ENCODE measurements around the gene POFUT2.

The POFUT2 gene

GRCh38 chr21:45251635-45252447 is 35.9 kb downstream of the POFUT2 start:
- TF ChIP-seq NFIC (IDR thresholded peaks at IDR 0.05) (no peak), EP300 (IDR thresholded peaks at IDR 0.05; ENCODE audit: borderline replicate concordance) (no peak), EGR1 (IDR thresholded peaks at IDR 0.05) (no peak), CEBPB (IDR thresholded peaks at IDR 0.05) (no peak)

- TF ChIP-seq RAD21 (IDR thresholded peaks at IDR 0.05; ENCODE audit: low read depth), result no peak
- no peak for TF ChIP-seq EGR1 (IDR thresholded peaks at IDR 0.05)
- TF ChIP-seq MAX (IDR thresholded peaks at IDR 0.05), result no peak
- TF ChIP-seq ZBTB7A (IDR thresholded peaks at IDR 0.05; ENCODE audit: low read depth), result no peak
These were observed 36.6 kb downstream of the POFUT2 start for GRCh38 chr21:45250914-45251634.

- no peak for TF ChIP-seq FOXM1 (IDR thresholded peaks at IDR 0.05; ENCODE audit: borderline replicate concordance, low read depth)
- TF ChIP-seq CEBPB (IDR thresholded peaks at IDR 0.05), result no peak
- no peak for TF ChIP-seq EP300 (IDR thresholded peaks at IDR 0.05; ENCODE audit: borderline replicate concordance)
- TF ChIP-seq TAF1 (IDR thresholded peaks at IDR 0.05; ENCODE audit: low read depth), result no peak
- no peak for TF ChIP-seq CREB1 (IDR thresholded peaks at IDR 0.05; ENCODE audit: low read depth)
- TF ChIP-seq NFIC (IDR thresholded peaks at IDR 0.05), result no peak
- TF ChIP-seq RAD21 (IDR thresholded peaks at IDR 0.05; ENCODE audit: low read depth), result no peak
These were observed 37.4 kb downstream of the POFUT2 start for GRCh38 chr21:45250272-45250671.

GRCh38 chr21:45249626-45250025 is 38.1 kb downstream of the POFUT2 start:
- TF ChIP-seq TAF1 (IDR thresholded peaks at IDR 0.05; ENCODE audit: low read depth) (no peak), MAX (IDR thresholded peaks at IDR 0.05) (no peak), EP300 (IDR thresholded peaks at IDR 0.05; ENCODE audit: borderline replicate concordance) (no peak), EGR1 (IDR thresholded peaks at IDR 0.05) (no peak), TCF12 (IDR thresholded peaks at IDR 0.05; ENCODE audit: low read depth) (no peak), YY1 (IDR thresholded peaks at IDR 0.05; ENCODE audit: low read depth) (no peak), REST (IDR thresholded peaks at IDR 0.05; ENCODE audit: low read depth) (no peak), USF1 (IDR thresholded peaks at IDR 0.05) (no peak)

GRCh38 chr21:45248893-45249381 is 38.8 kb downstream of the POFUT2 start:
- TF ChIP-seq ZBTB7A (IDR thresholded peaks at IDR 0.05; ENCODE audit: low read depth) (no peak), REST (IDR thresholded peaks at IDR 0.05; ENCODE audit: low read depth) (no peak), MAX (IDR thresholded peaks at IDR 0.05) (no peak), EP300 (IDR thresholded peaks at IDR 0.05; ENCODE audit: borderline replicate concordance) (no peak), TAF1 (IDR thresholded peaks at IDR 0.05; ENCODE audit: low read depth) (no peak), CEBPB (IDR thresholded peaks at IDR 0.05) (no peak), TCF12 (IDR thresholded peaks at IDR 0.05; ENCODE audit: low read depth) (no peak), USF1 (IDR thresholded peaks at IDR 0.05) (no peak), NFIC (IDR thresholded peaks at IDR 0.05) (no peak)

GRCh38 chr21:45248301-45248892 is 39.3 kb downstream of the POFUT2 start:
- TF ChIP-seq REST (IDR thresholded peaks at IDR 0.05; ENCODE audit: low read depth), result no peak
- TF ChIP-seq EP300 (IDR thresholded peaks at IDR 0.05; ENCODE audit: borderline replicate concordance), result no peak
- TF ChIP-seq USF1 (IDR thresholded peaks at IDR 0.05), result no peak
- TF ChIP-seq TCF12 (IDR thresholded peaks at IDR 0.05; ENCODE audit: low read depth), result no peak
- no peak for TF ChIP-seq NFIC (IDR thresholded peaks at IDR 0.05)
- TF ChIP-seq CREB1 (IDR thresholded peaks at IDR 0.05; ENCODE audit: low read depth), result no peak
- TF ChIP-seq YY1 (IDR thresholded peaks at IDR 0.05; ENCODE audit: low read depth), result no peak
- TF ChIP-seq TAF1 (IDR thresholded peaks at IDR 0.05; ENCODE audit: low read depth), result no peak
- TF ChIP-seq FOXM1 (IDR thresholded peaks at IDR 0.05; ENCODE audit: borderline replicate concordance, low read depth), result no peak
- no peak for TF ChIP-seq CEBPB (IDR thresholded peaks at IDR 0.05)
- TF ChIP-seq RAD21 (IDR thresholded peaks at IDR 0.05; ENCODE audit: low read depth), result no peak
- no peak for TF ChIP-seq TEAD4 (IDR thresholded peaks at IDR 0.05)
- TF ChIP-seq MAX (IDR thresholded peaks at IDR 0.05), result no peak
- no peak for TF ChIP-seq ZBTB7A (IDR thresholded peaks at IDR 0.05; ENCODE audit: low read depth)

Measured in Ishikawa (cell line).